Nephron (organoid): ENCODE results near the gene BCAS3.

ENCODE experiments used
- H3K27ac Mint-ChIP-seq, 3 experiments: 2 replicates each; pipeline ENCODE4 v1.8.0; 2020; ENCODE audit warnings: mixed read lengths in 3 of 3, mild to moderate bottlenecking in 2 of 3, moderate library complexity in 1 of 3
- H3K27me3 Mint-ChIP-seq: 2 replicates; pipeline ENCODE4 v1.8.0; 2021; ENCODE audit warnings: low read depth, mild to moderate bottlenecking, moderate library complexity, mixed read lengths
- H3K36me3 Mint-ChIP-seq: 2 replicates; pipeline ENCODE4 v1.8.0; 2020; ENCODE audit warnings: low read depth, mixed read lengths
- H3K4me1 Mint-ChIP-seq: 2 replicates; pipeline ENCODE4 v1.8.0; 2020; ENCODE audit warnings: mixed read lengths
- H3K4me3 Mint-ChIP-seq, 3 experiments: 2 replicates each; pipeline ENCODE4 v1.8.0; 2020; ENCODE audit warnings: mild to moderate bottlenecking in 3 of 3, mixed read lengths in 3 of 3, moderate library complexity in 2 of 3
- H3K9me3 Mint-ChIP-seq: 2 replicates; pipeline ENCODE4 v1.8.0; 2020; ENCODE audit warnings: mixed read lengths
- TF ChIP-seq, protein P1 (sequence below), 3 experiments: fragments of 200-600 bp; sonication (generic); IDR thresholded peaks; one replicate each; pipeline ENCODE4 v1.5.0; 2021; ENCODE audit warnings: antibody characterized with exemption in 3 of 3; ENCODE audit not compliant: unreplicated experiment in 3 of 3

BCAS3 gene

DNA sequence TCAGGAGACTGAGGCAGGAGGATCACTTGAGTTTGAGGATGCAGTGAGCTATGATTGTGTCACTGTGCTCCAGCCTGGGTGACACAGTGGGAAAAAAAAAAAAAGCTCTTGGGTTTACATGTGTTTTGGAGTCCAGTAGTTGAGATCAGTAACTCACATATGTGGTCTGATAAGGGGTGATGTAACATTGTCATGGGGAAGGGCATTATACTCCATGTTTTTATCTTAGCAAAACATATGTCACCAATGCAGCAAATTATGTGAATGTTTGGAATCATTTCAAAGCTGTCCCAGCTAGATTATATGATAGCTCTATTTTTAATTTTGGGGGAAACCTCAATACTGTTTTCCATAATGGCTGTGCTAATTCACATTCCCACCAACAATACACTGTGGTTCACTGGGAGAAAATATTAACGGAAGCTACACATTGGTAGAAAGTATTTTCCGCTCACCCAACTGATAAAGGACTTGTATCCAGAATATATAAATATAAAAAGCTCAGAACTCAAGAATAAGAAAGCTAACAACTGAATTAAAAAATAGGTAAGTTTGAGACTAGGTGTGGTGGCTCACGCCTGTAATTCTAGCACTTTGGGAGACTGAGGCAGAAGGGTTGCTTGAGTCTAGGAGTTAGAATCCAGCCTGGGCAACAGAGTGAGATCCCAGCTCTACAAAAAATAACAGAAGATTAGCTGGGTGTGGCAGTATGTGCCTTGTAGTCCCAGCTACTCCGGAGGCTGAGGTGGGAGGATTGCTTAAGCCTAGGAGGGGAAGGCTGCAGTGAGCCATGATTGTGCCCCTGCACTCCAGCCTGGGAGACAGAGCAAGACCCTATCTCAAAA lies 497.9 kb downstream of the BCAS3 start:
- peaks cover 24% of the 10 kb centered on the region for H3K4me1 Mint-ChIP-seq
- TF ChIP-seq, protein P1, sequence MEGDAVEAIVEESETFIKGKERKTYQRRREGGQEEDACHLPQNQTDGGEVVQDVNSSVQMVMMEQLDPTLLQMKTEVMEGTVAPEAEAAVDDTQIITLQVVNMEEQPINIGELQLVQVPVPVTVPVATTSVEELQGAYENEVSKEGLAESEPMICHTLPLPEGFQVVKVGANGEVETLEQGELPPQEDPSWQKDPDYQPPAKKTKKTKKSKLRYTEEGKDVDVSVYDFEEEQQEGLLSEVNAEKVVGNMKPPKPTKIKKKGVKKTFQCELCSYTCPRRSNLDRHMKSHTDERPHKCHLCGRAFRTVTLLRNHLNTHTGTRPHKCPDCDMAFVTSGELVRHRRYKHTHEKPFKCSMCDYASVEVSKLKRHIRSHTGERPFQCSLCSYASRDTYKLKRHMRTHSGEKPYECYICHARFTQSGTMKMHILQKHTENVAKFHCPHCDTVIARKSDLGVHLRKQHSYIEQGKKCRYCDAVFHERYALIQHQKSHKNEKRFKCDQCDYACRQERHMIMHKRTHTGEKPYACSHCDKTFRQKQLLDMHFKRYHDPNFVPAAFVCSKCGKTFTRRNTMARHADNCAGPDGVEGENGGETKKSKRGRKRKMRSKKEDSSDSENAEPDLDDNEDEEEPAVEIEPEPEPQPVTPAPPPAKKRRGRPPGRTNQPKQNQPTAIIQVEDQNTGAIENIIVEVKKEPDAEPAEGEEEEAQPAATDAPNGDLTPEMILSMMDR (IDR thresholded peaks at IDR 0.05; ENCODE audit: unreplicated experiment in 3 of 3), result no peak
- H3K27ac Mint-ChIP-seq, result no peak overlapping the region
- H3K36me3 Mint-ChIP-seq, result peaks cover 17% of the 10 kb centered on the region
- H3K9me3 Mint-ChIP-seq, result no peaks in the 10 kb centered on the region
- no peak overlapping the region for H3K4me3 Mint-ChIP-seq
- H3K27me3 Mint-ChIP-seq, result no peaks in the 10 kb centered on the region

GRCh38 chr17:61177351-61177750 lies 499.7 kb downstream of the BCAS3 start:
- TF ChIP-seq, protein P1 (IDR thresholded peaks at IDR 0.05; ENCODE audit: unreplicated experiment in 3 of 3), result no peak
- Mint-ChIP-seq H3K36me3 (peaks cover 5% of the 10 kb centered on the region), H3K27me3 (no peaks in the 10 kb centered on the region), H3K27ac (peak overlapping the region in 2 of 3 experiments; percentile 24 to 41), H3K9me3 (no peaks in the 10 kb centered on the region), H3K4me3 (no peak overlapping the region), H3K4me1 (peaks cover 25% of the 10 kb centered on the region)

- Mint-ChIP-seq H3K4me3 (no peak overlapping the region), H3K4me1 (peaks cover 25% of the 10 kb centered on the region), H3K27ac (peak overlapping the region in 1 of 3 experiments; percentile 95), H3K9me3 (no peaks in the 10 kb centered on the region), H3K27me3 (no peaks in the 10 kb centered on the region), H3K36me3 (peaks cover 7% of the 10 kb centered on the region)
- TF ChIP-seq, protein P1 (IDR thresholded peaks at IDR 0.05; ENCODE audit: unreplicated experiment in 3 of 3), result no peak
These were observed 500.6 kb downstream of the BCAS3 start for GRCh38 chr17:61178284-61178683.

- Mint-ChIP-seq H3K4me3 (peak overlapping the region in 2 of 3 experiments; percentile 20 to 26), H3K9me3 (no peaks in the 10 kb centered on the region), H3K4me1 (peaks cover 25% of the 10 kb centered on the region), H3K36me3 (peaks cover 4% of the 10 kb centered on the region), H3K27ac (peak overlapping the region; percentile 84 to 95 (median 93)), H3K27me3 (no peaks in the 10 kb centered on the region)
- TF ChIP-seq, protein P1 (IDR thresholded peaks at IDR 0.05; ENCODE audit: unreplicated experiment in 3 of 3), result no peak
These were observed 501.7 kb downstream of the BCAS3 start for GRCh38 chr17:61179380-61179806.

DNA sequence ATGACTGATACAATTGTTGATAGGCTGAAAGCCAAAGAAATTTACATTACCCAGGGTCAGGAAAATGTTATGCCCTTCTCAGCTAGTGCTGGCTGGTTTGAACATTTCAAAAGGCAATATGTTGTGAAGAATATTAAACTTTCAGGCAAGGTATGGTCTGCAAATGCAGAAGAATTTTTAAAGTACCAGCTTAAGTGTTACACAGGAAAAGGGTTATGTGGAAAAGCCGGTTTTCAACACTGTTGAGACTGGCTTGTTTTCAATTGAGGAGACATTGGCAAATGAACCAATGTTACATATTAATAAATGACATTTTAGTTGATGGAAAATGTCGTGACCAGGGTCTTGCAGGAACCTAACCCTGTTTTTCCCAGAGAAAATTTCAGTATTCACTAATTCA lies 506.1 kb downstream of the BCAS3 start:
- peaks cover 4% of the 10 kb centered on the region for H3K36me3 Mint-ChIP-seq
- no peaks in the 10 kb centered on the region for H3K9me3 Mint-ChIP-seq
- no peak overlapping the region for H3K4me3 Mint-ChIP-seq
- peak overlapping the region in 1 of 3 experiments; percentile 18 for H3K27ac Mint-ChIP-seq
- H3K4me1 Mint-ChIP-seq, result peaks cover 30% of the 10 kb centered on the region
- TF ChIP-seq, protein P1 (IDR thresholded peaks at IDR 0.05; ENCODE audit: unreplicated experiment in 3 of 3), result no peak
- no peaks in the 10 kb centered on the region for H3K27me3 Mint-ChIP-seq

DNA sequence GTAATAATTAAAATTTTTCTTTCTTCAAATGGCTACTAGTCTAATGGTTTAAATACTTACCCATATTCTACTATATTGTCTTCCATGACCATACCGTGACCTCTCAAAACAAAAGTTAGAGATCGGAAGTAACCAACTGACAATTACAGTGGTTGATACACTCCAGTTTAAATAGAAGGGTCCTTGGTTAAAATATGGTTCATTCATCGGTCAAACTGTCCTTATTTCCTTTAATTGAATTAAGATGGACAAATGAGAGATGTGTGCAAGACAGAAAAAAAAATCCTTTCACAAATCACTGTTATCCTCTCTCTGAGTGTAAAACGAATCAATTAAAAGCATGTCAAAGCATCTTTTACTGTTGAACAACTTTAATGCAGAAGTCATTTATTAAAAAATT lies 507.7 kb downstream of the BCAS3 start:
- TF ChIP-seq, protein P1 (IDR thresholded peaks at IDR 0.05; ENCODE audit: unreplicated experiment in 3 of 3), result no peak
- no peaks in the 10 kb centered on the region for H3K27me3 Mint-ChIP-seq
- no peak overlapping the region for H3K4me3 Mint-ChIP-seq
- H3K27ac Mint-ChIP-seq, result peak overlapping the region in 1 of 3 experiments; percentile 20
- H3K36me3 Mint-ChIP-seq, result peaks cover 14% of the 10 kb centered on the region
- H3K4me1 Mint-ChIP-seq, result peaks cover 15% of the 10 kb centered on the region
- peaks cover 3% of the 10 kb centered on the region for H3K9me3 Mint-ChIP-seq
